HG03469 (cell line): Measurements from ENCODE around the gene PTTG1IP.
"Not testable (repeated sequence)": the region's sequence is repeated elsewhere in the genome, so short reads cannot be mapped to it uniquely, and the experiment has no call there.

Experiments used
- ATAC-seq: cut with Tn5 transposase; IDR thresholded peaks from one replicate; pipeline ENCODE4 v1.9.1; 2021; ENCODE audit warnings: mild to moderate bottlenecking, moderate library complexity, moderate number of reproducible peaks; ENCODE audit not compliant: unreplicated experiment

Gene PTTG1IP

DNA sequence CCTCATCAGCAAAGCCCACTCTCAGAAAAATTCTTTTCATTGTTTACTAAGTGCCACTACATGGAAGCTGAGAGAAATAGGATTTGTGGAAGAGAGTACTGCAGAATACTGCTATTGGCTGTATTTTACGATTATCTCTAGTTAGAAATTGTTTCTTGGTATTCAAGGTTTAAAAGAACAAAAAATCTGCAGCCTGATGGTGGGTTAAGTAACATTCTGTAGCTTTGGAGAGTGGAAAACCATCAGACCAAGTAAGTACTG, 27.3 kb downstream of the PTTG1IP start:
- ATAC-seq, result no peak

DNA sequence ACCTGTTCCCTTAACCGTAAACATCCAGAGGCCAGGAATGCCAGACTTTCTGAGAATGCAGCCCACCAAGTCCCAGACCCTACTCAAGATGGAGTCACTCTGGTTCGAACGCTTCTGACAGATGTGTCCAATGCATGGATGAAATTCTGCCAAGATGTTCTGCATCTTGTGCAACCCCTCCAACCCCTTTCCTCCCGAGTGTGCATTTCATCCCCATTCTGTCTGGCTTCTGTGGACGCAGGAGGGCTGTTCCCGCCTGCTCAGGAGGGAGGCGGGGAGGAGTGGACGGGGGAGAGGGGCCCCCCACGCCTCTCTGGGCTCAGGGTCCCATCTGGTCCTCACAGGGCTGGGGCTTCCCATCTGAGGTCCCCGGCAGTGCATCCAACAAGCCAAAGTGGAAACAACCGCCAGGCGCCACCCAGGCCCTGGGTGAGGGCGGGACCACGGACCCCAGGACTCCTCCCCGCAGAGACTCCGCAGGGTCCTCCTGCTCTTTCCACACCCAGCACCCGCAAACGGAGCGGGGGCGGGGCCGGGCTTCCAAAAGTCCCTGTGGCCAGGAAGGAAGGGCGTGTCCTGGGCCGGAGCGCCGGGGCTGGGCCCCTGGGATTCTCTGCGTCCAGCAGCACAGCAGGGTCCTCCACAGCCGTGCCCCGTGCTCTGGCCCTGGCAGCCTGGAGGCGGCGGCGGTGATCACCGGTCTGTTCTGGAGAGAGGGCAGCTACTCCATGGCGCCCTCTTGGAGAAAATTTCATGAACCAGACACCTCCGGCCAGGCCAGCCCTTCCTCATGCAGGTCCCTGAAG, 27.9 kb downstream of the PTTG1IP start:
- no peak for ATAC-seq

DNA sequence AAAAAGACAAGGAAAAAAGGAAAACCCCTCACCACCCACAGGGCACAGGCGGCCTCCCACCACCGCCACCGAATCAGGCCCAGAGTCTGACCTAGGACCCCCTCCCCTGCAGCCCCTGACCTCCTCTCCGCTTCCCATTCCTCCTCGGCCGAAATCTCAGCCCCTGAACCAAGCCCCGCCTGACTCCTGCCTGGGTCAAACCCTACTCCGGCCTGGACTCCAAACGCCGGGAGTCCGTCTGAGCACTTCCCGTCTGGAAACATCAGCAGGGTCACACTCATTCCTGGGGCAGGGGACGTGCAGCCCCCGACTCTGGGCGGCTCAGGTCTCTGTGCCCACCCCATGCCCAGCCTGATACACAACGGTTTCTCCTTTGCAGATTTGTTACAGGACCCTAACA, 29.2 kb downstream of the PTTG1IP start:
- no peak for ATAC-seq

DNA sequence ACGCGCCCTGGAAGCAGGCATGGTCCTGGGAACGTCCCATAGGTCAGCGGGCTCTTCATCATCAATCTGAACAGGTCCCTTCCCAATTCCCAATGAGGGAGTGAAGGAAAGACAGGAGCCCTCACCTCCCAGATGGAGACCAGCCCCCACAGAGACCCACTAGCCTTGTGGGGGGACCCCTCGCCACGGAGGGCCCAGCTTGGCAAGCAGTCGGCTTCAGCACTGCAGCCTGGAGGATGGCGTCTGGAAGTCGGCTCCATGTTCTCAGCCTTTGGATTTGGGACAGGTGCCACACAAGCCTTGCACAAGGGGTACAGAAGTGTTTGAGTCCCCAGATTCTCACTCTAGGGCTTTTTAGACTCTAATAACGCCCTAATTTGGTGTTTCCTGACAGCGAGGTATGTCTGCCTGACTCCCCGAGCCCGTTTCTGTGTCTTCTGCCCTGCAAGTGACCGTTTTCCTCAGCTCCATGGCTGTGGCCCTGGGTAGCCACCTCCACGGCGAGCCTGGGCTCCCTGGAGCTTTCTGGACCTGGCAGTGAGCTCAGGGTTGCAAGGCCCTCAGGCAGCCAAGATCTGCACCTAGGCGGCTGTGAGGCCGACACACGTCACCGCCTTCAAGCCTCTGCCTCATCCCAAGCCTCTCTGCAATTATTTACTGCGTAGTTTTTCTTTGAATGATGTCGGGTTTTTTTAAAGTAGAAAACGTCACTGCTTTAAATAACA, 30.6 kb downstream of the PTTG1IP start:
- ATAC-seq, result no peak

DNA sequence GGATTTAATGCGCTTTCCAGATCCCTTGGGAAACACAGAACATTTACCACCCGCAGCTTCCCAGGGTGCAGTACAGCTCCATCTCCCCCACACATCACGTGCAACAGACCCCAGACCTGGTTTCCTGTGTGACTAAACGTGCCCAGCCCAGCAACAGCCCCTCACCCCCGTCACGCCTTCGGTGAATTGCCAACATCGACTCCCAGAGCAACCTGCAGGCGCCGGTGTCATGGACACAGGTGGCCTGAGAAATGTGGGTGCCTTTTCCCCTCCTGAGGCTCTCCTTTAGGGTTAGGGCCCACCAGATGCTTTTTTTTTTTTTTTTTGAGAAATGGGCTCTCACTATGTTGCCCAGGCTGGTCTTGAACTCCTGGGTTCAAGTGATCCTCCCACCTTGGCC, 31.4 kb downstream of the PTTG1IP start:
- ATAC-seq, result no peak

DNA sequence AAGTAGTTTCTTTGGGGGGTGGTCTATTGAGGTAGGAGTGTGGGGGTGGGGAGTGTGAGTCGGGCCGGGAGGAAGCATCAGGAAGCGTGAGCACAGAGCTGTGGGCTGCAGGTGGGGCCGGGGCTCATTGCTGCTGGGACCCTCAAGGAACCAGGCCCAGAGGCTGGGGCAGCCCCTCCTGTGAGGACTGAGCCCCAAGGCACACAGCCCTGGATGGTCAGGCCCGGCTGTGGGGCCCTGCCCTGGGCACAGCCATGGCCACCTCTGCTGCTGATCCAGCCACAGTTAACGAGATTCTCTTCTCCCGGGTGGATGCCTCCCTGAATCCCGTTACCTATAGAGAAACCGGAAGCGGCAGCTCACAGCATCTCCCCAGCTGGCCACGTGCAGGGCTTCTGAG, 32.7 kb downstream of the PTTG1IP start:
- ATAC-seq, result no peak

DNA sequence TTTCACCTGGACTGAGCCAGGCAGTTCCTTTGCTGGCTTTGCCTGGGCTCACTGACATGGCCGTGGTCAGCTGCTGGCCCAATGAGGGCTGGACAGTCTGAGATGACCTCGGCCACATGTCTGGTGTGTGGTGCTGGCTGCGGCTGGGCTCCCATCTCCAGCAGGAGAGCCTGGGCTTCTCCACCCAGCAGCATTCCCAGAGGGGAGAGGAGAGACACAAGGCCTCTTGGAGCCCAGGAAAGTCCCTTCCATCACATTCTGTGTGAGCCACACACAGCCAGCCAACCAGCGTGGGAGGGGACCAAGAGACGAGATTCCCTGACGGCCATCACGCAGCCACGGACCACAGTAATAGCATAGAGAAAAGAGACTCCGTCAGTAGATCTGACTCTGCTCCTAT, 34.5 kb downstream of the PTTG1IP start:
- no peak for ATAC-seq

DNA sequence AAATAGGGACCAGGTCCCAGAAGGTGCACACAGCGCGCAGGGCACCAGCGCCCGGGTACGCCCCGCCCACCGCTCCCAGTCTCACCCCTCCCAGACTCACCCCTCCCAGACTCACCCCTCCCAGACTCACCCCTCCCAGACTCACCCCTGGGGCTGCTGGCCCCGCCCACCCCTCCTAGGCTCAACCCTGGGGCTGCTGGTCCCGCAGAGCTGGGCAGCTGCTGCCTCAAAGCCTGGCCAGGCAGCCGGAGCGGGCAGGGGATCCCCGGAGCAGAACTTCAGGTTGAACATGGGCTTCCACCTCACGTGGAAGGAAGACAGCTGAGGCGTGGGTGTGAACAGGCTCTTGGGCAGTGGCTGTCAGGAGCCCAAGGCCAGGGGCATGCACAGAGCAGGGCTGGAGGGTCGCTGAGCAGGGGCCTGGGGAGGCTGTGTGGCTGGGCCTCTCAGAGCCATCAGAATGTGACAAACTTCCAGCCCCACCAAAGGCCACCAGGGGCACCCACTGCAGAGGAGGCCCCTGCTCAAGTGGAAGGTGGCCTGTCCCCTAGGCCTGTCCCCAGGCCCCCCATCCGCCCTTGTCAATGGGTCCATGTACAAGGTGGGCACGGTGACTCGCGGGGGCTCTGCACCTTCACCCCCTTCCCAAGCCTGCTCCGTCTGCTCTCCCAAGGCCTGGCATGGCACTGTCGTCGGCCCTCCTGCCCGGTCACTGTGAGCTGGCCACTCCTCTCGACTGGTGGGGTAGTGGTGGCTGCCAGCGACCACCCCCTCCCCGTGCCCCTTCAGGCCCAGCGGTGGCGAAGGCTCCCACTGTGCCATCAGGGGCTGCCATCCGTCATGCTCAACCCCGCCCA, 35.2 kb downstream of the PTTG1IP start:
- no peak for ATAC-seq

DNA sequence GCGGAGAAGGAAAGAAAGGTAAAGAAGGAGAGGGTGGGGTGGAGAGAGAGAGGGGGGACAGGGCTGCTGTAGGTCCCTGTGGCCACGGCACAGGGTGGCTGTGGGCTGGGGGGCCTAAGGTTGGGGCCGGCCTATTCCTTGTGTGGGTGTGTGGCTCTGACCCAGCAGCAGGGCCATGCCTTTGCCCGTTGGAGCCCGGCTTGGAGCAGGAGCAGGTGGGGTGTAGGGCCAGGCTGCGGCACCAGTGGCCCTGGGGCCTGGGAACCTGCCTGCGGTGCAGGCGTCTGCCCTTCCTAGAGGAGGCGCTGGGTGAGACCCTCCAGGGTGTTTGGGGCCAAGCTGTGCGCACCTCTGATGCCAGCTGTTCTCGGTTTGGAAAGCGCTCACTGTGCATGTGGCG, 36.0 kb downstream of the PTTG1IP start:
- ATAC-seq, result no peak

DNA sequence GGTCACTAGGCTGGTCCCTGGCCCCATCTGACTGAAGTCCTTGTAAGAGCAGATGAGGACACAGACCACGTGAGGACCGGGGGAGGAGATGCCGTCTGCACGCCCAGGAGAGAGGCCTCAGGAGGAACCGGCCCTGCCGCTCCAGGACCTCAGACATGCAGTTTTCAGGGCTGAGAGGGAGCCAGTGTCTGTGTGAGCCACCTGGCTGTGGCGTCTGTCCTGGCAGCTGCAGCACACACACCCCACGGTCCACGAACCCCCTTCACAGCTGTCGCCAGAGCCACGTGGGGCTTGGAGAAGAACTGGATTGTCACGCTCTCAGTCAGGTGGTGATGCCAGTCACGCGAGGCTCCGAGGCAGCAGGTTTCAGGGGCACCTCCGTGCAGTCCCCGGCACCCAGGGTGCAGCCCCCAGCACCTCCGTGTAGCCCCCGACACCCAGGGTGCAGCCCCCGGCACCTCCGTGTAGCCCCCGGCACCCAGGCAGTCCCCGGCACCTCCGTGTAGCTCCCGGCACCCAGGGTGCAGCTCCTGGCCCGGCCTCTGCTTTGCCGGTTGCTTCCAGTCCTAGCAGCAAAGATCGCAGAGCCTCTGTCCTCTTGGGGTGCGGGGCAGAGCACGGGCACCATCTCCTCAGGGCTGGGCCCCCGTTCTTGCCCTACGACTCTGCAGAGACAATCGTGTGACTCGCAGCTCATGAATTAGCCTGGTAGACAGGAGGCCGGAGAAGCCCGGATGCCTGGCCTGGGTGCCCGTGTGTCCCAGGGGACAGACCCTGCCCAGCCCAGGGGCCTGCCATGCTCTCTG, 36.6 kb downstream of the PTTG1IP start:
- ATAC-seq, result no peak

DNA sequence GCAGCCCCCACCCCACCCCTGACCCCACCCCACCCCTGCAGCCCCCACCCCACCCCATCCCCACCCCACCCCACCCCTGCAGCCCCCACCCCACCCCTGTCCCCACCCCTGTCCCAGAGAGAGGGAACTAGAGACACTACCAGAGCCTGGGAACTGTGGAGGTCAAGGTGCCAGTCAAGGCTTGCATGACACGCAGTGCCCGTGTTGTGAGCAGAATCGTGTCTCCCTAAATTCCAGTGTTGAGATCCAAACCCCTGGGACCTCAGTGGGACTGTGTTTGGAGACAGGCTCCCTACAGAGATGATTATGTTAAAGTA, 37.2 kb downstream of the PTTG1IP start:
- ATAC-seq, result no peak

DNA sequence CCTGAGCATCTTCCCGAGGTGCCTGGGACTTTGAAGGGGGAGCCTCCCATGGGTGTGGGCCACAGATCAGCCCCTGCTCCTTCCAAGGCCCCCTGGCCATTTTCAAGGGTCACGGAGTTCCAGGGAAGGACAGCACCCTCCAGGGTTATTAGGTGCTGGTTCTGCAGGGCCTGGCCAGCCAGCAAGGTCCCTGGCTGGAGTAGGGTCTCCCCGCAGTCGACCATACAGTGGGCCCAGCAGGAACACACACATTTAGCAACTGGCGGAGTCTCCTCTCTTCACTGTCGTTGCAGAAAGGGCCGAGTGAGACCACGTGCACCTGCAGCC, 37.9 kb downstream of the PTTG1IP start:
- no peak for ATAC-seq

DNA sequence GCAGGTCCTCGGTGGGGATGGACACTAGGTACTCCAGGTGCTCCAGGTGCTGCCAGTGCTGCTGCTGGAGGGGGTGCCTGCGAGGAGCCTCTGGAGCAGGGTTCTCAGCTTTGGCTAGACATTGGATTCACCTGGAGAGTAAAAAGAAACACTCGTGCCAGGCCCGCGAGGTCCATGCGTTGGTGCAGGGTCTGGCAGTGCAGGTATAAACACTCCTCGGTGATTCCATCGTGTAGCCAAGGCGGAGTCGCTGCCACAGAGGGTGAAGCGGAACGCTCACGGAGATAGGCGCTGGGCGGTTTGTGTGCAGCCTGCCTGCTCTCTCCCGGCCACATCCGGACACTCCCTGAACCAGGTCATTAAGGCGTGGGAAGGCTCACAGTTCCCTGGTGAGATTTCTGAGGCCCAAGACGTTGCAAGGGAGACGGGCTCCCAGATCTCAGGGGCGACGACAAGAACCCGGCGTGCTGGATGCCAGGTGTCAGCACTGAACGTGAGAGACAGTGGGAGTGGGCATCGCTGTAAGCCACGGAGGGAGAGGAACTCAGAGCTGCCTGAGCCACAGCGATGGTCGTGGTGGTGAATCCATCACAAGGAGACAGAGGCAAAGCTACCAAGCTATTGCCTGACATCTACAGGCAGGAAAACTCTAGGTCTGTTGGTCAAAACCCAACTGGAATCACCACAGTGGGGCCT, 38.4 kb downstream of the PTTG1IP start:
- ATAC-seq, result no peak

DNA sequence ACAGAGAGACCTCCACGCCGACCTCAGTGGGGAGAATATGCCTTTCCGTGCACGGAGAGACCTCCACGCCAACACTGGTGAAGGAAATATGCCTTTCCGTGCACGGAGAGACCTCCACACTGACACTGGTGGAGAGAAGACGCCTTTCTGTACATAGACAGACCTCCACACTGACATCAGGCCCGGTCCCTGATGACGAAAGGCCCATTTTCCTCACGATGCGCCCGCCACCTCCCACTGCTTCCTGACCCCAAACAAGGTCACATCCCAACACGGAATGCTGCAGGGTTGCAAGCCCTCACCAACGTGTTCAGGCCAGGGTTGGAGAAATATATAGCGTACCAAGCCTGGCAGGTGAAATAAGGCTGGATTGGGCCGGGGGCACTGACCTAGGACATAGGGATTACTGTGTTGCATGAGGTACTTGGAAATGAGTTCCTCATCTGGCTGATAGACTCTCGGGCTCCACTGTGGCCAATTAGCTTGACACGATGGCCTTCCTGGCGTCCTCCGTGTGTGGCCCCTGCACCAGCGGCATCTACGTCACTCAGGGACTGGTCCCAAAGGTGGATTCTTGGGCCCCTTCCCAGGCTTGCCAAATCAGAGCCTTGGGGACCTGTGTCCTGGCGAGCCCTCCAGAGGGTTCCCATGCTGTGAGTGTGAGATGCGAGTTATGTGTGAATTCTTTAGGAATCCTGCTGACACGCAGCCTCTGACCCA, 39.1 kb downstream of the PTTG1IP start:
- ATAC-seq, result no peak

DNA sequence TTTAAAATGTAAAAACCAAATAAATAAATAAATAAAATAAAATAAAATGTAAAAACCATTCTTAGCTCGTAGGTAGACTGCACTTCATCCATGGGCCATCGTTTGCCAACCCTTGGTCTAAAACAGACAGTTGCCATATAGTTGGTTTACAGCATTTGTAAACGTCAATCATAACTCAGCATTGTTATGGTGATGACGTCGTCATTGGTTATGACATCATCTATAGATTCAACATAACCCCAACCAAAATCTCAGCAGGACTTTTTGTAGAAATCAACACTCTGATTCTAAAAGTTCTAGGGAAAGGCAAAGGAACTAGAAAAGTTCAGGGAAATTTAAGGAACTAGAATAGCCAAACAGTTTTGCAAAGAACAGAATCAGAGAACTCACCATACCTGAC, 39.8 kb downstream of the PTTG1IP start:
- no peak for ATAC-seq

DNA sequence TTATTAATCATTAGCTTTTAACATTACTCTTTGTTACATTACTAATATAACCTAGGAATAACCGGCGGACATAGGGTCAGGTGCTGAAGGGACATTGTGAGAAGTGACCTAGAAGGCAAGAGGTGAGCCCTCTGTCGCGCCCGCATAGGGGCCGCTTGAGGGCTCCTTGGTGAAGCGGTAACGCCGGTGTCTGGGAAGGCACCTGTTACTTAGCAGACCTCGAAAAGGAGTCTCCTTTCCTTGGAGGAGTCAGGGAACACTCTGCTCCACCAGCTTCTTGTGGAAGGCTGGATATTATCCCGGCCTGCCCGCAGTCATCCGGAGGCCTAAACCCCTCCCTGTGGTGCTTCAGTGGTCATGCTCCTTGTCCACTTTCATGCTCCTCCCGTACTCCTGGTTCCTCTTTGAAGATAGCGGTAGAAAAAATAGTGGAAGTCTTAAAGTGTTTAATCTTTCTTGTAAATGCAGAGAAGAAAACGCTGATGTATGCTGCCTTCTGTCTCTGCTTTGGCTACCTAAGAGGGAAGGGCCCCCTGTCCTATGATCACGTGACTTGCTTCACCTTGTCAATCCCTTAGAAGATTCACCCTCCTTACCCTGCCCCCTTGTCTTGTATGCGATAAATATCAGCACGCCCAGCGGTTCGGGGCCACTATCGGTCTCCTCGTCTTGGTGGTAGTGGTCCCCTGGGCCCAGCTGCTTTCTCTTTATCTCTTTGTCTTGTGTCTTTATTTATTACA, 40.8 kb downstream of the PTTG1IP start:
- not testable (repeated sequence) for ATAC-seq

DNA sequence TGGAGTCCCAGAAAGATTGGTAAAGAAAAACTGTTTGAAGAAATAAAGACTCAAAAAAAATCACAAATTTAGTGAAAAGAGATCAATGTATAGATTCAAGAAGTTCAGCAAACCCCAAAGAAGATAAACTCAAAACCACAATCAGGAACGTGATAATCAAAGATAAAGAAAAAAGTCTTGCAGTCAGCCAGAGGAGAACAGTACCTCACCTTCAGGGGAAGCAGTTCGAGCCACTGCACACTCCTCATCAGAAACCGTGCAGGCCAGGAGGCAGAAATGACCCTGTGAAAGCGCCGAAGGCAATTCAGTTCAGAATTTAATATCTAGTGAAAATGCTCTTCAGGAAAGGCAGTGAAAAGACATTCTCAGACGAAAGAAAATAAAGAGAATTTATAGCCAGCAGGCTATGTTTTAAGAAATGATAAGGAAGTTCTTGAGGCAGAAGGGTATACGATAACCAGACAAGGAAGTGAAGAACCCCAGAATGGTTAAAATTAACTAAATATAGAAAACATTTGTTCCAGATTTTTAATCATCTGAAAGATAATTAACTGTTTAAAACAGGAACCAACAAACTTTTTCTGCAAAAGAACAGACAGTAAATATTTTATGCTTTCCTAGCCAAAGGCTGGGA, 42.1 kb downstream of the PTTG1IP start:
- ATAC-seq, result no peak

DNA sequence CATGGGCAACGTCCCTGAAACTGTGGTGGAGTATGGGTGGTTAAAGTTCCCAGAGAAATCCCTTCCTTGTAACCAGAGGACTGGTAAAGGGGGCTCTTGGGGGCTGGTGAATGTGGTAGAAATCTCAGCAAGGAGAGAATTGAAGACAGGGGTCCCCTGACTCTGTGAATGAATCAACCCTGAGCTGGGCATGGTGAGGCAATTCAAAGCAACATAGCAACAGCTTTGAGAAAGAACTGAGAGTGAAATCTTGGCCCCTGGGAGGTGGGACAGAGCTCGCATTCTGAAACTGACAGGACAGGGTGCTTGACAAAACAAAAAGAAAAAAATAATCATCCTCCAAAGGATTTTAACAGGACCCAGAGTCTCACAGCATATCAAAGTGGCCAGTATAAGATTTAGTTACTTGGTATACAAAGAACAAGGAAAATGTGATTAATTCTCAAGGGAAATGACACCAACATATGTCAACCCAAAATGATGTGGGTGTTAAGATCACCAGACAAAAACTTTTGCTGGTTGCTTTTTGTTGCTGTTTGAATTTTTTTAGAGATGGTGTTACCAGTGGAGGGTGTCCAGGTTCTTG, 43.9 kb downstream of the PTTG1IP start:
- ATAC-seq, result no peak
